OCI-LY7 (cell line): ENCODE data around the gene ANG. TPM values are rescaled to one million over a fixed set of nuclear protein-coding genes. Genes with fewer than 3 reads are reported as not detected.

ENCODE experiments used
- Bru-seq: library from RNA; stranded (reverse); fragments of 400-500 nt; gene quantifications from one replicate; lab custom pipeline; 2021; lab: Mats Ljungman, UMichigan
- BruChase-seq, 2 experiments: library from RNA; stranded (reverse); fragments of 400-500 nt; gene quantifications; one replicate each; lab custom pipeline; 2021; lab: Mats Ljungman, UMichigan
- BruUV-seq: library from RNA; stranded (reverse); fragments of 400-500 nt; replicated peaks from 2 replicates; lab custom pipeline; 2021; lab: Mats Ljungman, UMichigan
- CTCF ChIA-PET: fragments of 300-600 bp; sonication (Branson Sonifier 250); formaldehyde crosslinking; loops from one replicate; lab custom pipeline; 2022; ENCODE audit warnings: antibody characterized with exemption; ENCODE audit not compliant: unreplicated experiment; lab: Charles Lee
- POLR2A ChIA-PET: fragments of 300-600 bp; sonication (Branson Sonifier 250); formaldehyde crosslinking; loops from one replicate; lab custom pipeline; 2022; ENCODE audit warnings: antibody characterized with exemption; lab: Charles Lee
- DNase-seq: peaks from one replicate; pipeline ENCODE4 v3.0.0-alpha.2; 2015; ENCODE audit warnings: low spot score
- H2AFZ ChIP-seq: fragments of 200-600 bp; sonication (generic), shearing (Covaris generic); 2 replicates; pipeline ENCODE4 v1.6.1; 2014; ENCODE audit warnings: mild to moderate bottlenecking, antibody characterized with exemption, low read length, moderate library complexity
- H3K27ac ChIP-seq: fragments of 200-600 bp; sonication (generic); 2 replicates; pipeline ENCODE4 v1.5.1; 2014; ENCODE audit warnings: mixed run types, low read depth, mild to moderate bottlenecking, moderate library complexity, low read length, inconsistent platforms; ENCODE audit not compliant: poor library complexity, severe bottlenecking
- H3K36me3 ChIP-seq: fragments of 200-600 bp; sonication (generic); 2 replicates; pipeline ENCODE4 v1.6.1; 2014; ENCODE audit warnings: mild to moderate bottlenecking, antibody characterized with exemption, low read length, moderate library complexity, mixed read lengths; ENCODE audit not compliant: insufficient read depth
- H3K4me1 ChIP-seq: fragments of 200-600 bp; sonication (generic); 2 replicates; pipeline ENCODE4 v1.5.1; 2014; ENCODE audit warnings: mild to moderate bottlenecking, low read length; ENCODE audit not compliant: insufficient read depth, poor library complexity, severe bottlenecking
- H3K4me2 ChIP-seq: fragments of 200-600 bp; sonication (generic); 2 replicates; pipeline ENCODE4 v1.6.1; 2014; ENCODE audit warnings: mild to moderate bottlenecking, low read length
- H3K4me3 ChIP-seq: fragments of 200-600 bp; sonication (generic); 2 replicates; pipeline ENCODE4 v1.5.1; 2014; ENCODE audit warnings: mild to moderate bottlenecking, low read depth, low read length; ENCODE audit not compliant: poor library complexity, severe bottlenecking
- H3K79me2 ChIP-seq: fragments of 200-600 bp; sonication (generic); 2 replicates; pipeline ENCODE4 v1.6.1; 2016; ENCODE audit warnings: low read depth, mild to moderate bottlenecking, low read length, moderate library complexity, mixed read lengths; ENCODE audit not compliant: insufficient read depth
- H3K9me2 ChIP-seq: fragments of 200-600 bp; sonication (generic); 2 replicates; pipeline ENCODE4 v1.6.1; 2016; ENCODE audit warnings: mild to moderate bottlenecking, low read length, mixed read lengths; ENCODE audit not compliant: insufficient read depth
- H3K9me3 ChIP-seq: fragments of 200-600 bp; sonication (generic); 2 replicates; pipeline ENCODE4 v1.6.1; 2014; ENCODE audit warnings: mild to moderate bottlenecking, mixed run types, low read length, mixed read lengths
- H4K20me1 ChIP-seq: fragments of 200-600 bp; sonication (generic); 2 replicates; pipeline ENCODE4 v1.6.1; 2014; ENCODE audit warnings: mild to moderate bottlenecking, antibody characterized with exemption, low read length, moderate library complexity, mixed read lengths; ENCODE audit not compliant: insufficient read depth
- EZH2phosphoT487 ChIP-seq: fragments of 200-600 bp; sonication (generic); IDR thresholded peaks from 2 replicates; pipeline ENCODE4 v1.6.1; 2018; ENCODE audit warnings: low read depth, borderline replicate concordance, mild to moderate bottlenecking, mixed run types, antibody characterized with exemption, low read length, moderate library complexity, mixed read lengths
- intact Hi-C: fragments of 100-400 bp; cut with micrococcal nuclease; formaldehyde crosslinking; loops from one replicate; pipeline ENCODE4 v1.10.0; 2022; ENCODE audit not compliant: unreplicated experiment
- long read RNA-seq: library from polyadenylated mRNA; stranded (forward); transcript quantifications from one replicate; pipeline ENCODE4 v2.0.0, GENCODE V29; 2022
- total RNA-seq, 2 experiments: library from RNA; depleted of rRNA in 1 of 2; stranded (reverse); fragments of >200 nt in 1 of 2; shearing (Covaris generic) in 1 of 2; gene quantifications; 2 replicates each; pipeline ENCODE4 v1.2.3, GENCODE V29; 2014 to 2022
- TF ChIP-seq, protein P1 (sequence below): fragments of 200-600 bp; sonication (generic); conservative IDR thresholded peaks from 2 replicates; pipeline ENCODE4 v1.5.1; 2014; ENCODE audit warnings: mild to moderate bottlenecking, antibody characterized with exemption, low read length, moderate library complexity, mixed read lengths

The ANG gene
- not detected in 2 replicates for total RNA-seq (2014; rRNA removed; shearing (Covaris generic))
- not detected in 2 replicates for total RNA-seq (2022)
- Bru-seq, nascent RNA, result percentile 34 among the genes with signal in this experiment
- percentile 38 among the genes with signal in this experiment for BruChase-seq, experiment 1, labeled RNA remaining after a 6-hour chase
- percentile 42 among the genes with signal in this experiment for BruChase-seq, experiment 2, labeled RNA remaining after a 2-hour chase
- long read RNA-seq, partial matches to known transcripts, result 0 of 1 reads
- long read RNA-seq, other reads (novel, unspliced or antisense), result 0 of 1 reads

DNA sequence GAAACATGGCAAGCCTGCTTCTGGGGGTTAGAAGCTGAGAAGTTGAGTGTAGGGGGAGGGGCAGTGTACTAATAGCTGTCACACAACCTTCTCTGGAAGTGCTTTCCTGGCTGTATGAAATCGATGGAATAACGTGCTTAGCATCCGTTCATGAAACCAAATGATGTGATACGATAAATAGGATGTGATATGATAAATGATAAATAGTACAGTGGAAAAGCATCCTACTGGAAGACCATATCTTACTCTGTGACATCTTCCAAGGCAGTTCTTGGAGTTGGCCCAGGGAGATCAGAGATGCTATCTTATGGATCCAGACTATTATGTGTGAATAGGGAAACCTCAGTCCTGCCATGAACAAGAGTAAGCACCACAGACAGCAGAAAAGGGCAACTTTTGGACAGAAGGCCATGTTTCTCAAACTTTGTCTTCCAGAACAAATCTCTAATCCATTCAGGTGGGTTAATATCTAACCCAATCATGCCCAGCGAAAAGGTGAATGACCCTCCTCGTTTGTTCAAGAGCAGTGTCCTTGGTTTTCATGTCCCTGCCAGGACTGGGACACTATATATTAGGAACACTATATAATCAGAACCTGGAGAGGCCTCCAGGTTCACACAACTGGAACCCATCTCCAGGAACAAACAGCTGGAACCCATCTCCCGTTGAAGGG lies at the start of gene ANG:
TSS of gene ANG (plus strand) at position 598 of the 673 bp plus-strand sequence. CDS start 4,801 bp downstream, outside the sequence.
- no peaks in the 10 kb centered on the region for H4K20me1 ChIP-seq
- no TSS peak for BruUV-seq
- H2AFZ ChIP-seq, result no peak within 1 kb of the TSS
- ChIA-PET POLR2A (interaction anchor here (0.6 kb wide), 1 partner anchor 383 kb away, joined by 5 read pairs; no protein-coding TSS in a partner anchor), CTCF (no interaction called here)
- H3K9me3 ChIP-seq, result no peaks in the 10 kb centered on the region
- H3K4me1 ChIP-seq, result peaks cover 9% of the 10 kb centered on the region
- H3K9me2 ChIP-seq, result no peaks in the 10 kb centered on the region
- TF ChIP-seq, protein P1, sequence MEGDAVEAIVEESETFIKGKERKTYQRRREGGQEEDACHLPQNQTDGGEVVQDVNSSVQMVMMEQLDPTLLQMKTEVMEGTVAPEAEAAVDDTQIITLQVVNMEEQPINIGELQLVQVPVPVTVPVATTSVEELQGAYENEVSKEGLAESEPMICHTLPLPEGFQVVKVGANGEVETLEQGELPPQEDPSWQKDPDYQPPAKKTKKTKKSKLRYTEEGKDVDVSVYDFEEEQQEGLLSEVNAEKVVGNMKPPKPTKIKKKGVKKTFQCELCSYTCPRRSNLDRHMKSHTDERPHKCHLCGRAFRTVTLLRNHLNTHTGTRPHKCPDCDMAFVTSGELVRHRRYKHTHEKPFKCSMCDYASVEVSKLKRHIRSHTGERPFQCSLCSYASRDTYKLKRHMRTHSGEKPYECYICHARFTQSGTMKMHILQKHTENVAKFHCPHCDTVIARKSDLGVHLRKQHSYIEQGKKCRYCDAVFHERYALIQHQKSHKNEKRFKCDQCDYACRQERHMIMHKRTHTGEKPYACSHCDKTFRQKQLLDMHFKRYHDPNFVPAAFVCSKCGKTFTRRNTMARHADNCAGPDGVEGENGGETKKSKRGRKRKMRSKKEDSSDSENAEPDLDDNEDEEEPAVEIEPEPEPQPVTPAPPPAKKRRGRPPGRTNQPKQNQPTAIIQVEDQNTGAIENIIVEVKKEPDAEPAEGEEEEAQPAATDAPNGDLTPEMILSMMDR, result no peak
- TF ChIP-seq EZH2phosphoT487, result no peak
- H3K4me3 ChIP-seq, result no peak within 1 kb of the TSS
- H3K27ac ChIP-seq, result no peak within 1 kb of the TSS
- no peak within 1 kb of the TSS for H3K4me2 ChIP-seq
- DNase-seq, result no peak
- H3K36me3 ChIP-seq, result no peaks in the 10 kb centered on the region
- intact Hi-C loops, result loop anchor here (10.0 kb wide), 1 partner anchor 416 kb away; the partner anchor contains the start of gene TMEM253
- H3K79me2 ChIP-seq, result no peaks in the 10 kb centered on the region

DNA sequence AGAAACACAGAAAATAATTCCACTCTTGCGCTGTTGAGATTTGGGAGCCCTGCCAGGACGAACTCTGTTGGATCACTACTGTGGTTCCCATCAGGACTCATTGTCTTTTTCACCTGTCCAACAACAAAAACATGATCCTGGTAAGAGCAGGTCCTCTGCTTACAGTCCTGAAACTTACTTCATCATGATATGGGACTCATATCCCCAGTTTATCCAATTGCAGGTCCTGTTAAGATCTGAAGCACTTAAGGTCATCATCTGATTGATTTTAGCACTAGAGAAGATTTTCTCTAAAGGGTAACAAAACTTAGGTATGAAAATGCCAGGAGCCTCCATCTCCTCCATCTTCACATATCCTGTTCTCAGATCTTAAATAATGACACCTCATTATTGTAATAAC lies 47.0 kb upstream of the ANG start, which contains the start of gene OR6S1:
TSS of gene OR6S1 (minus strand) at position 101 of the 400 bp plus-strand sequence. CDS start at position 101, 0 bp downstream.
- no peaks in the 10 kb centered on the region for H3K79me2 ChIP-seq
- no peaks in the 10 kb centered on the region for H4K20me1 ChIP-seq
- H3K4me1 ChIP-seq, result no peaks in the 10 kb centered on the region
- no peaks in the 10 kb centered on the region for H3K9me2 ChIP-seq
- intact Hi-C loops, result no loop called here
- BruUV-seq, result no TSS peak
- ChIA-PET CTCF (no interaction called here), POLR2A (no interaction called here)
- H3K36me3 ChIP-seq, result no peaks in the 10 kb centered on the region
- TF ChIP-seq, protein P1, result no peak
- no peak for TF ChIP-seq EZH2phosphoT487
- H2AFZ ChIP-seq, result no peak within 1 kb of the TSS
- no peak within 1 kb of the TSS for H3K27ac ChIP-seq
- no peak within 1 kb of the TSS for H3K4me2 ChIP-seq
- H3K9me3 ChIP-seq, result no peaks in the 10 kb centered on the region
- H3K4me3 ChIP-seq, result no peak within 1 kb of the TSS
- DNase-seq, result no peak
